ENCODE data around the gene FCER1G. TPM values are rescaled to one million over a fixed set of nuclear protein-coding genes. Genes with fewer than 3 reads are reported as not detected.

FCER1G gene
- total and polyA plus RNA-seq, 2 donors (not counting 3 experiments of a cell fraction or from before 2014, with no cell fraction given): 1.1 to 1.6 TPM

DNA sequence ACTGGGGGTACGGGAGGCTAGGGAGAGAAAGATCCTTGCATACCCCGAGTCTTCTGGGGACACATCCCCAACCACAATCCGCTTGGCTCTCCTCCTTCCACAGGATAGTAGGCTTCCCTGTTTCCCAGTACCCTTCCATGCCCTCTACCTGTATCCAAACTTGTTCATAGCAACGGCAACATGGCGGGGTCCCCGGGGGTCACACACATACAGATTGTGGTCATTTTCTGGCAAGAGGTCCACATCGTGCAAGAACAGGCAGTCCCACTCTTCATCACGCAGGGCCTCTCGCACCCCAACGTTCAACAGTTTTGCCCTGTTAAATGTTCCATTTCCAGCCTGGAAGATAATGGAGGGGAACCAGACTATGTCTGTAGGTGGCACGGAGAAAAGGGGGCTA lies 41.4 kb upstream of the FCER1G start:
- Histone ChIP-seq H3K27me3 (ENCODE audit: control insufficient read depth in 2 of 2, insufficient read depth in 2 of 2, low read length in 2 of 2) (no peaks in the 10 kb centered on the region), H3K9me3 (replicated peaks; ENCODE audit: control insufficient read depth, insufficient read depth, low read length) (no peaks in the 10 kb centered on the region), H3K4me3 (replicated peaks in 1 of 3; ENCODE audit: insufficient read depth in 1 of 3, low read depth in 1 of 3, low read length in 3 of 3) (no peak overlapping the region), H3K9ac (replicated peaks; ENCODE audit: extremely low read depth, insufficient read depth, low read length) (no peak overlapping the region), H4K20me1 (replicated peaks; ENCODE audit: control insufficient read depth, extremely low read depth, insufficient read depth, low read length) (no peaks in the 10 kb centered on the region), H2AFZ (ENCODE audit: low read depth, low read length) (no peak overlapping the region), H3K27ac (ENCODE audit: insufficient read depth, low read depth, low read length) (no peak overlapping the region), H3K79me2 (ENCODE audit: control insufficient read depth, insufficient read depth, low read length) (peaks cover 8% of the 10 kb centered on the region), H3K9me1 (replicated peaks; ENCODE audit: control insufficient read depth, extremely low read depth, insufficient read depth, low read length) (no peaks in the 10 kb centered on the region), H3K4me1 (ENCODE audit: control insufficient read depth, extremely low read depth, insufficient read depth, low read length) (peaks cover 11% of the 10 kb centered on the region), H3K36me3 (ENCODE audit: control insufficient read depth in 2 of 2, extremely low read depth in 1 of 2, insufficient read depth in 2 of 2, low read length in 2 of 2) (peaks cover 11 to 24% of the 10 kb centered on the region in 2 experiments), H3K4me2 (ENCODE audit: insufficient read depth, low read length) (no peak overlapping the region)
- dilution Hi-C loops (cut with MboI; ENCODE audit: extremely low pct_ligation_motif_present, low sequenced_read_pairs) (no loop called here), intact Hi-C loops (cut with micrococcal nuclease) (no loop called here)
- no TSS peak for BruUV-seq (replicated peaks)
- no peak for TF ChIP-seq JUN (IDR thresholded peaks at IDR 0.05; ENCODE audit: borderline replicate concordance, insufficient read depth, insufficient read length, low read depth)
- no peak for TF ChIP-seq EZH2 (IDR thresholded peaks at IDR 0.05; ENCODE audit: borderline replicate concordance, low read depth, low read length, severe bottlenecking)
- TF ChIP-seq, protein P1, sequence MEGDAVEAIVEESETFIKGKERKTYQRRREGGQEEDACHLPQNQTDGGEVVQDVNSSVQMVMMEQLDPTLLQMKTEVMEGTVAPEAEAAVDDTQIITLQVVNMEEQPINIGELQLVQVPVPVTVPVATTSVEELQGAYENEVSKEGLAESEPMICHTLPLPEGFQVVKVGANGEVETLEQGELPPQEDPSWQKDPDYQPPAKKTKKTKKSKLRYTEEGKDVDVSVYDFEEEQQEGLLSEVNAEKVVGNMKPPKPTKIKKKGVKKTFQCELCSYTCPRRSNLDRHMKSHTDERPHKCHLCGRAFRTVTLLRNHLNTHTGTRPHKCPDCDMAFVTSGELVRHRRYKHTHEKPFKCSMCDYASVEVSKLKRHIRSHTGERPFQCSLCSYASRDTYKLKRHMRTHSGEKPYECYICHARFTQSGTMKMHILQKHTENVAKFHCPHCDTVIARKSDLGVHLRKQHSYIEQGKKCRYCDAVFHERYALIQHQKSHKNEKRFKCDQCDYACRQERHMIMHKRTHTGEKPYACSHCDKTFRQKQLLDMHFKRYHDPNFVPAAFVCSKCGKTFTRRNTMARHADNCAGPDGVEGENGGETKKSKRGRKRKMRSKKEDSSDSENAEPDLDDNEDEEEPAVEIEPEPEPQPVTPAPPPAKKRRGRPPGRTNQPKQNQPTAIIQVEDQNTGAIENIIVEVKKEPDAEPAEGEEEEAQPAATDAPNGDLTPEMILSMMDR (IDR thresholded peaks at IDR 0.05; ENCODE audit: extremely low read depth in 1 of 2, insufficient read depth in 1 of 2, low read depth in 1 of 2, low read length in 2 of 2): no peak
- no peak for TF ChIP-seq POLR2AphosphoS5 (IDR thresholded peaks at IDR 0.05; ENCODE audit: insufficient read depth, low read depth, low read length)
- no peak for TF ChIP-seq MYC (IDR thresholded peaks at IDR 0.05; ENCODE audit: low read depth, low read length)
- TF ChIP-seq FOS (IDR thresholded peaks at IDR 0.05; ENCODE audit: borderline replicate concordance, insufficient read depth, low read length): no peak
- TF ChIP-seq POLR2A (IDR thresholded peaks at IDR 0.05; ENCODE audit: low read depth, low read length): no peak
- no peak for TF ChIP-seq GATA2 (IDR thresholded peaks at IDR 0.05; ENCODE audit: insufficient read depth, insufficient read length, low read depth, low read length)
- TF ChIP-seq, protein P2, sequence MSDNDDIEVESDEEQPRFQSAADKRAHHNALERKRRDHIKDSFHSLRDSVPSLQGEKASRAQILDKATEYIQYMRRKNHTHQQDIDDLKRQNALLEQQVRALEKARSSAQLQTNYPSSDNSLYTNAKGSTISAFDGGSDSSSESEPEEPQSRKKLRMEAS (IDR thresholded peaks at IDR 0.05; ENCODE audit: insufficient read depth, insufficient read length): no peak
- DNase-seq (ENCODE audit: low read depth, low spot score) (no peak), FAIRE-seq (no peak)
- ChIA-PET POLR2A (no interaction called here), CTCF (interaction anchor here (0.8 to 2.1 kb wide), 2 partner anchors 8 to 208 kb away, joined by 3 to 5 read pairs; partner anchors contain the start of gene PPOX)

Data from endothelial cell of umbilical vein (primary cell).